GM18519 (cell line): ENCODE data around the gene THOC2.
"Not testable (repeated sequence)": the region's sequence is repeated elsewhere in the genome, so short reads cannot be mapped to it uniquely, and the experiment has no call there.

ENCODE experiments used
- ATAC-seq: cut with Tn5 transposase; IDR thresholded peaks from one replicate; pipeline ENCODE4 v1.9.1; 2021; ENCODE audit warnings: mild to moderate bottlenecking, moderate library complexity; ENCODE audit not compliant: unreplicated experiment, low FRiP score

THOC2 gene

GRCh38 chrX:123739474-123739873 is 6.6 kb upstream of the THOC2 start:
- no peak for ATAC-seq

GRCh38 chrX:123738378-123738940 is 5.6 kb upstream of the THOC2 start:
- no peak for ATAC-seq

GRCh38 chrX:123736333-123736921 is 3.6 kb upstream of the THOC2 start:
- no peak for ATAC-seq

- not testable (repeated sequence) for ATAC-seq
These were observed 2.3 kb upstream of the THOC2 start for GRCh38 chrX:123735137-123735536.

DNA sequence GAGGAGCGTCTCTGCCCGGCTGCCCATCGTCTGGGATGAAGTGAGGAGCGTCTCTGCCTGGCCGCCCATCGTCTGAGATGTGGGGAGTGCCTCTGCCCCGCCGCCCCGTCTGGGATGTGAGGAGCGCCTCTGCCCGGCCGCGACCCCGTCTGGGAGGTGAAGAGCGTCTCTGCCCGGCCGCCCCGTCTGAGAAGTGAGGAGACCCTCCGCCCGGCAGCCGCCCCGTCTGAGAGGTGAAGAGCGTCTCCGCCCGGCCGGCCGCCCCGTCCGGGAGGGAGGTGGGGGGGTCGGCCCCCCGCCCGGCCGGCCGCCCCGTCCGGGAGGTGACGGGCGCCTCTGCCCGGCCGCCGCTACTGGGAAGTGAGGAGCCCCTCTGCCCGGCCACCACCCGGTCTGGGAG is 1.2 kb upstream of the THOC2 start:
- ATAC-seq: not testable (repeated sequence)

GRCh38 chrX:123731987-123732669 is 724 bp downstream of the THOC2 start:
- no peak for ATAC-seq

- no peak for ATAC-seq
These were observed 1.4 kb downstream of the THOC2 start for GRCh38 chrX:123731258-123731986.

- no peak for ATAC-seq
These were observed 4.3 kb downstream of the THOC2 start for GRCh38 chrX:123728554-123728953.

- no peak for ATAC-seq
These were observed 4.8 kb downstream of the THOC2 start for GRCh38 chrX:123728016-123728415.

DNA sequence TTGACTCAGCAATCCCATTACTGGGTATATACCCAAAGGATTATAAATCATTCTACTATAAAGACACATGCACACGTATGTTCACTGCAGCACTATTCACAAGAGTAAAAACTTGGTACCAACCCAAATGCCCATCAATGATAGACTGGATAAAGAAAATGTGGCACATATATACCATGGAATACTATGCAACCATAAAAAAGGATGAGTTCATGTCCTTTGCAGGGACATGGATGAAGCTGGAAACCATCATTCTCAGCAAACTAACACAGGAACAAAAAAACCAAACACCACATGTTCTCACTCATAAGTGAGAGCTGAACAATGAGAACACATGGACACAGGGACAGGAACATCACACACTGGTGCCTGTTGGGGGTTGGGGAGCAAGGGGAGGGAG is 10.7 kb downstream of the THOC2 start:
- ATAC-seq: not testable (repeated sequence)

- no peak for ATAC-seq
These were observed 12.4 kb downstream of the THOC2 start for GRCh38 chrX:123720486-123720885.

DNA sequence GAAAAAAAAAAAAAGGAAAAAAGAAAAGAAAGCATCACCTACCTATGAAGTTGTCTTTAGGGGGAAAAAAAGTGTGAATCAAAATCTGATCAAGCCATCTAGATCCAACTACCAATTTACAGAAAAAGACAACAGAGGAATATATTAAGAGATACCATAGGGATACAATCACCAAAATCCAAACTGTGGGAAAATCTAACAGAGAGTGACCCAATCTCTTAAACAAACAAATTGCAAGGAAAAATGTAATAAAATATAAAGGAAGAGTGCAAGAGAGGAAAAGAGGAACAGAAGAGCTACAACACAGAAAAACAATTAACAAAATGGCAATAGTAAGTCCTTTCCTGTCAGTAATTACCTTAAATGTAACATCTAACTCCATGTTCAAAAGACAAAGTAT is 19.0 kb downstream of the THOC2 start:
- no peak for ATAC-seq

DNA sequence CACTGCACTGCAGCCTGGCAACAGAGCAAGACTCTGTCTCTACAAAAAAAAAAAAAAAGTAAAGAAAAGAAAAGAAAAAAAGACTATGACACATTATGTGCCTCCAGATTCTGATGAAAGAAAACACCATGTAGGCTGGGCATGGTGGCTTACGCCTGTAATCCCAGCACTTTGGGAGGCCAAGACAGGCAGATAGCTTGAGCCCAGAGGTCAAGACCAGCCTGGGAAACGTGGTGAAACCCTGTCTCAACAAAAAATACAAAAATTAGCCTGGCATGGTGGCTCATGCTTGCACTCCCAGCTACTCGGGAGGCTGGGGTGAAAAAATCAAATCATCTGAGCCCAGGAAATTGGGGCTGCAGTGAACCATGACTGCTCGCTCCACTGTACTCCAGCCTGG is 19.4 kb downstream of the THOC2 start:
- ATAC-seq: no peak

DNA sequence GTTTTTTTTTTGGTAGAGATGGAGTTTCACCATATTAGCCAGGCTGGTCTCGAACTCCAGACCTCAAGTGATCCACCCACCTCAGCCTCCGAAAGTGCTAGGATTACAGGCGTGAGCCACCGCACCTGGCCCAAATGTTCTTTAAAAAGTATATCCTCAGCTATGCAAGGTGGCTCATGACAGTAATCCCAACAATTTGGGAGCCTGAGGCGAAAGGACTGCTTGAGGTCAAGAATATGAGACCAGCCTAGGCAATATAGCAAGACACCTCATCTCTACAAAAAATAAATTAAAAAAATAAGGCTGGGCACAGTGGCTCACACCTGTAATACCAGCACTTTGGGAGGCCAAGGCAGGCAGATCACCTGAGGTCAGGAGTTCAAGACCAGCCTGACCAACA is 21.7 kb downstream of the THOC2 start:
- not testable (repeated sequence) for ATAC-seq

GRCh38 chrX:123704781-123705180 is 28.1 kb downstream of the THOC2 start:
- ATAC-seq: no peak

DNA sequence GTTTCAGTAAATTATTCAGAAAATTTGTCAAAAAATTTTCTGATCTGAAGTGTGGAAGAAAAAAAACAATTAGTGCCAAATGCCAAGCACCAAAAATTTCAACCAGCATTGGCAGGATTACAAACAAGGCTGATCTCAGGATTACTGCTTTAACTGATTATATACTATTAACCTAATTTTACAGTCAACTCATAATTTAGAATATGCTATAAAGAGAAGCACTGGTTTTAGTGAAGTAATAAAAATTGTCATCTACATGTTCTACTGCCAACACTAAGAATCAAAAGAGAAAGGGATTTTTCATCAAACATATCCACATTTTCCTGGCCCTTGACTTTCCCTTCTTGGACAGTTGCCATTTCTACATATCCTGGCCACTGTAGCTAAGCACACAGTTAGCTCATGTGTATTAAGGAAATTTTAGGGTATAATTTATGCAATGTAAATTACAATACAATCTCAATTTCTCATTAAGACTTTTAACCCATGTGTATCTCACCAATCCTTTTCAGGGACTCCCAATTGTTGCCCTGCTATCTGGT is 33.8 kb downstream of the THOC2 start:
- no peak for ATAC-seq

- no peak for ATAC-seq
These were observed 36.5 kb downstream of the THOC2 start for GRCh38 chrX:123696334-123696733.

- ATAC-seq: no peak
These were observed 37.6 kb downstream of the THOC2 start for GRCh38 chrX:123695242-123695641.

- ATAC-seq: no peak
These were observed 41.1 kb downstream of the THOC2 start for GRCh38 chrX:123691776-123692175.

- no peak for ATAC-seq
These were observed 44.3 kb downstream of the THOC2 start for GRCh38 chrX:123688524-123688923.

DNA sequence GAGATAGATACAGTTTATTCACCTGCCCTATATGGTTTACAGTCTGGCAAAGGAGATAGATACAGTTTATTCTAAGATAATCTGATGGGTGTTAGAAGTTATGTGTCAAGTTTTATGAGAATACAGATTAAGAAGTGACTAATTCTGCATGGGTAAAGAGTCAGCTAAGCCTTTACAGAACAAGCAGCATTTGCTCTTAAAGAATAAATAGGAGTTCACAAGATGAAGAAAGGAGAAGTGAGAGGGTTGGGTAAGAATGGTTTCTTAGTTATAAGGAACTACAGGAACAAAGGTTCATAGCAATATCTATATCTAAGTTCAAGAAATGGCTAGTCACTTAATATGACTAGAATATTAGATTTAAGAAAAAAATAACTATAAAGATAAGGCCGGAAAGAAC is 47.6 kb downstream of the THOC2 start:
- ATAC-seq: no peak
